Activated CD4-positive, CD25-positive, alpha-beta regulatory T cell treated with anti-CD3 and anti-CD28 coated beads, Interleukin-2, amount 50 U/mL, for 16 hours (primary cell): ENCODE measurements around the gene TRERF1.
"Not testable (repeated sequence)": the region's sequence is repeated elsewhere in the genome, so short reads cannot be mapped to it uniquely, and the experiment has no call there.

Source experiments
- DNase-seq: peaks from one replicate; pipeline ENCODE4 v3.0.0-alpha.2; 2020; ENCODE audit warnings: low read depth, low spot score

The TRERF1 gene

GRCh38 chr6:42194056-42194455, 257.7 kb downstream of the TRERF1 start:
- DNase-seq: no peak

- DNase-seq: no peak
Measured at GRCh38 chr6:42193491-42193894, 258.2 kb downstream of the TRERF1 start.

GRCh38 chr6:42192385-42192784, 259.3 kb downstream of the TRERF1 start:
- not testable (repeated sequence) for DNase-seq

- DNase-seq: no peak
Measured at GRCh38 chr6:42190554-42191183, 261.1 kb downstream of the TRERF1 start.

- DNase-seq: no peak
Measured at GRCh38 chr6:42188406-42188805, 263.3 kb downstream of the TRERF1 start.

- DNase-seq: no peak
Measured at GRCh38 chr6:42185597-42185996, 266.1 kb downstream of the TRERF1 start.

GRCh38 chr6:42184475-42184874, 267.3 kb downstream of the TRERF1 start:
- DNase-seq: no peak

- no peak for DNase-seq
Measured at GRCh38 chr6:42182101-42182500, 269.6 kb downstream of the TRERF1 start.

- no peak for DNase-seq
Measured at GRCh38 chr6:42179945-42180313, 271.8 kb downstream of the TRERF1 start.

- DNase-seq: no peak
Measured at GRCh38 chr6:42179261-42179944, 272.3 kb downstream of the TRERF1 start.

- no peak for DNase-seq
Measured at GRCh38 chr6:42177514-42178364, 274.0 kb downstream of the TRERF1 start.

GRCh38 chr6:42176981-42177380, 274.7 kb downstream of the TRERF1 start:
- DNase-seq: no peak

- no peak for DNase-seq
Measured at GRCh38 chr6:42175860-42176259, 275.9 kb downstream of the TRERF1 start.
